ENCODE data around the gene FGF12. TPM values are rescaled to one million over a fixed set of nuclear protein-coding genes. Genes with fewer than 3 reads are reported as not detected.

FGF12 gene
- total RNA-seq, 1 donor from 2014 or later = 1.6 TPM

GRCh38 chr3:192187485-192188051 lies 539.8 kb downstream of the FGF12 start:
- no peak overlapping the region for H3K4me3 ChIP-seq (ENCODE audit: low read depth, low read length)
- no peak for DNase-seq (ENCODE audit: low read depth)
- TF ChIP-seq CTCF (conservative IDR thresholded peaks at IDR 0.05; ENCODE audit: low read depth, low read length) = no peak

GRCh38 chr3:192186498-192186897 lies 540.8 kb downstream of the FGF12 start:
- no peak for TF ChIP-seq CTCF (conservative IDR thresholded peaks at IDR 0.05; ENCODE audit: low read depth, low read length)
- DNase-seq (ENCODE audit: low read depth) = no peak
- no peak overlapping the region for H3K4me3 ChIP-seq (ENCODE audit: low read depth, low read length)

GRCh38 chr3:192186045-192186444 lies 541.3 kb downstream of the FGF12 start:
- no peak for DNase-seq (ENCODE audit: low read depth)
- TF ChIP-seq CTCF (conservative IDR thresholded peaks at IDR 0.05; ENCODE audit: low read depth, low read length) = no peak
- H3K4me3 ChIP-seq (ENCODE audit: low read depth, low read length) = no peak overlapping the region

GRCh38 chr3:192183109-192183508 lies 544.2 kb downstream of the FGF12 start:
- DNase-seq (ENCODE audit: low read depth) = no peak
- TF ChIP-seq CTCF (conservative IDR thresholded peaks at IDR 0.05; ENCODE audit: low read depth, low read length) = no peak
- no peak overlapping the region for H3K4me3 ChIP-seq (ENCODE audit: low read depth, low read length)

- TF ChIP-seq CTCF (conservative IDR thresholded peaks at IDR 0.05; ENCODE audit: low read depth, low read length) = no peak
- DNase-seq (ENCODE audit: low read depth) = no peak
- H3K4me3 ChIP-seq (ENCODE audit: low read depth, low read length) = no peak overlapping the region
These were observed 546.2 kb downstream of the FGF12 start for GRCh38 chr3:192181151-192181550.

- DNase-seq (ENCODE audit: low read depth) = no peak
- H3K4me3 ChIP-seq (ENCODE audit: low read depth, low read length) = no peak overlapping the region
- no peak for TF ChIP-seq CTCF (conservative IDR thresholded peaks at IDR 0.05; ENCODE audit: low read depth, low read length)
These were observed 550.0 kb downstream of the FGF12 start for GRCh38 chr3:192177383-192177782.

GRCh38 chr3:192174283-192174682 lies 553.1 kb downstream of the FGF12 start:
- no peak for TF ChIP-seq CTCF (conservative IDR thresholded peaks at IDR 0.05; ENCODE audit: low read depth, low read length)
- no peak overlapping the region for H3K4me3 ChIP-seq (ENCODE audit: low read depth, low read length)
- DNase-seq (ENCODE audit: low read depth) = no peak
